CD4-positive, alpha-beta memory T cell (primary cell): ENCODE results near the gene DDX49. TPM values are rescaled to one million over a fixed set of nuclear protein-coding genes. Genes with fewer than 3 reads are reported as not detected.
A peak's percentile ranks its signal among the peaks of the same experiment; 100 is the strongest.

ENCODE experiments used
- CTCF ChIA-PET: fragments of 350-600 bp; sonication (Branson Sonifier 250); formaldehyde crosslinking; loops from one replicate; lab custom pipeline; 2021; ENCODE audit warnings: inconsistent platforms; ENCODE audit not compliant: partially characterized antibody; lab: Charles Lee
- POLR2A ChIA-PET: fragments of 350-600 bp; sonication (Branson Sonifier 250); formaldehyde crosslinking; loops from one replicate; lab custom pipeline; 2021; ENCODE audit not compliant: partially characterized antibody; lab: Charles Lee
- DNase-seq, 5 donors: peaks; one replicate each; pipeline versions ENCODE4 v3.0.0 to v3.0.0-alpha.2; 2020 to 2022; ENCODE audit warnings: mixed read lengths in 1 of 5
- H3K27ac ChIP-seq: one replicate; pipeline ENCODE4 v1.7.0; 2013; ENCODE audit warnings: low read depth, low read length
- H3K27me3 ChIP-seq: 2 replicates; pipeline ENCODE4 v1.7.0; 2013; ENCODE audit warnings: mild to moderate bottlenecking, low read length, moderate library complexity; ENCODE audit not compliant: insufficient read depth
- H3K36me3 ChIP-seq: 2 replicates; pipeline ENCODE4 v1.7.0; 2013; ENCODE audit warnings: mild to moderate bottlenecking, low read length, moderate library complexity; ENCODE audit not compliant: insufficient read depth
- H3K4me1 ChIP-seq: 2 replicates; pipeline ENCODE4 v1.7.0; 2013; ENCODE audit warnings: mild to moderate bottlenecking, low read length, moderate library complexity; ENCODE audit not compliant: insufficient read depth
- H3K4me3 ChIP-seq, 2 donors: one replicate each; pipeline ENCODE4 v1.7.0; 2013; ENCODE audit warnings: low read length in 2 of 2, mild to moderate bottlenecking in 1 of 2
- H3K9me3 ChIP-seq, 2 donors: one replicate each; pipeline ENCODE4 v1.7.0; 2013; ENCODE audit warnings: low read length in 2 of 2, control low read depth in 1 of 2; ENCODE audit not compliant: control insufficient read depth in 1 of 2
- H3K27ac Mint-ChIP-seq, 7 donors: one replicate each; pipeline ENCODE4 v1.8.0; 2020 to 2021; ENCODE audit warnings: mixed read lengths in 7 of 7, mild to moderate bottlenecking in 6 of 7, inconsistent platforms in 3 of 7, moderate library complexity in 3 of 7
- H3K27me3 Mint-ChIP-seq, 2 donors: one replicate each; pipeline ENCODE4 v1.8.0; 2020 to 2021; ENCODE audit warnings: mixed read lengths in 2 of 2
- H3K36me3 Mint-ChIP-seq, 2 donors: one replicate each; pipeline ENCODE4 v1.8.0; 2020 to 2021; ENCODE audit warnings: mixed read lengths in 2 of 2, inconsistent platforms in 1 of 2, mild to moderate bottlenecking in 1 of 2
- H3K4me1 Mint-ChIP-seq, 4 donors: one replicate each; pipeline ENCODE4 v1.8.0; 2020 to 2021; ENCODE audit warnings: mixed read lengths in 4 of 4, mild to moderate bottlenecking in 1 of 4
- H3K4me3 Mint-ChIP-seq, 8 donors: one replicate each; pipeline ENCODE4 v1.8.0; 2020 to 2021; ENCODE audit warnings: mixed read lengths in 8 of 8, mild to moderate bottlenecking in 7 of 8, moderate library complexity in 6 of 8, inconsistent platforms in 3 of 8
- H3K9me3 Mint-ChIP-seq, 8 donors: one replicate each; pipeline ENCODE4 v1.8.0; 2020 to 2021; ENCODE audit warnings: mixed read lengths in 8 of 8, mild to moderate bottlenecking in 5 of 8, inconsistent platforms in 3 of 8, moderate library complexity in 1 of 8
- intact Hi-C: fragments of 100-400 bp; cut with micrococcal nuclease; formaldehyde crosslinking; loops from one replicate; pipeline ENCODE4 v1.15.1; 2023
- polyA plus RNA-seq, 2 donors: library from polyadenylated mRNA; unstranded; fragments of 300-500 nt; fragmentation: Illumina TruSeq; gene quantifications; one replicate each; pipeline ENCODE4 v1.2.3, GENCODE V29; 2021
- total RNA-seq, 2 experiments: library from RNA; stranded (reverse); gene quantifications; one replicate each; pipeline ENCODE4 v1.2.3, GENCODE V29; 2021

Gene DDX49
- total and polyA plus RNA-seq, 4 experiments from 2014 or later, result 20.7 to 43.6 (median 36.5) TPM

DNA sequence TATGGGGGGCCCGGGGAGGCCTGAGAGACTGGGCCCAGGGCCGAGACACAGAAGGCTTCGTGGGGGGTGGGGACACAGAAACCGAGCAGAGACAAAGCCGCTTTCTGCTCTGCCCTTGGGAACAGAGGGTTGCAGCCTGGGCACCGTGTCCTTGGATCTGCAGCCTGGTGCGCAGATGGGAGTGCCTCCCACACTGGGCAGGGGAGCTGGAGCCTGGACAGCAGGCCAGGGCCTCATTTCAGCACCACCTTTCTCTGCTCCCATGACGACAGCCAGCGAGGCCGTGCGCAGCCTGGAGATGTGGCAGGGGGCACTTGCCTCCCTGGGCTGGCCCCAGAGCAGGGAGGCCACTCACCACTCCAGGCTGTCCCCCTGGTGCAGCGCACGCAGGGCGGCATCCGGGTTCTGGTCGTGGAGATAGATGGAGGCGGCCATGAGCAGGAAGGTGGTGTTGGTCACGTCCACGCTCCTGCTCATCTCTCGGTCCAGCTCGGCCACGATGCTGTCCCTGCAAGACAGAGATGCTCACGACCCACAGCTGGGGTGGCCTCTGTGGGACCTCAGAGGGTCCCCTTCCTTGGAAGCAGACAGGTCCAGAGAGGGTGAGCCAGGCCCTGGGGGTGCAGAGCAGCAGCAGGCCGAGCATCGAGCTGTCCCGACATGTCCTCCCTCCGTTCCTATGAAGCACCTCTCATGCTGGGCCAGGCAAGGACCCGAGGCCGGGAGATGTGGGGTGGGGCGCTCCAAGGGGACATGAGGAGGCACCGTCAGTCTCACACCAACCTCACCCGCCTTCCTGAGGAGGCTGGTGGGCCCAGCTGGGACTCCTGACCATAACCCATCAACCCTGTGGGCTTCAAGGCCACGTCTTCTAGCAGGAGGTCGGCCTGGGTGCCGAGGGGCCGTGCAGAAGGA, 12.7 kb upstream of the DDX49 start:
- peaks cover 13 to 19% of the 10 kb centered on the region in 2 donors for H3K36me3 Mint-ChIP-seq
- no peaks in the 10 kb centered on the region for H3K9me3 Mint-ChIP-seq
- Histone ChIP-seq H3K4me1 (no peaks in the 10 kb centered on the region), H3K36me3 (peaks cover 42% of the 10 kb centered on the region), H3K4me3 (no peak overlapping the region), H3K27ac (no peak overlapping the region), H3K9me3 (no peaks in the 10 kb centered on the region), H3K27me3 (no peaks in the 10 kb centered on the region)
- no peaks in the 10 kb centered on the region for H3K27me3 Mint-ChIP-seq
- H3K27ac Mint-ChIP-seq, result peak overlapping the region in 1 of 7 donors; percentile 35
- POLR2A ChIA-PET, result interaction anchor here (1.5 kb wide), 1 partner anchor 13 kb away, joined by 9 read pairs; the partner anchor contains the start of genes COPE and DDX49
- peaks cover 0 to 1% (median 0%) of the 10 kb centered on the region in 4 donors for H3K4me1 Mint-ChIP-seq
- intact Hi-C loops, result no loop called here
- no peak overlapping the region for H3K4me3 Mint-ChIP-seq
- DNase-seq, result peak in 1 of 5 donors; percentile 25
- CTCF ChIA-PET, result no interaction called here

DNA sequence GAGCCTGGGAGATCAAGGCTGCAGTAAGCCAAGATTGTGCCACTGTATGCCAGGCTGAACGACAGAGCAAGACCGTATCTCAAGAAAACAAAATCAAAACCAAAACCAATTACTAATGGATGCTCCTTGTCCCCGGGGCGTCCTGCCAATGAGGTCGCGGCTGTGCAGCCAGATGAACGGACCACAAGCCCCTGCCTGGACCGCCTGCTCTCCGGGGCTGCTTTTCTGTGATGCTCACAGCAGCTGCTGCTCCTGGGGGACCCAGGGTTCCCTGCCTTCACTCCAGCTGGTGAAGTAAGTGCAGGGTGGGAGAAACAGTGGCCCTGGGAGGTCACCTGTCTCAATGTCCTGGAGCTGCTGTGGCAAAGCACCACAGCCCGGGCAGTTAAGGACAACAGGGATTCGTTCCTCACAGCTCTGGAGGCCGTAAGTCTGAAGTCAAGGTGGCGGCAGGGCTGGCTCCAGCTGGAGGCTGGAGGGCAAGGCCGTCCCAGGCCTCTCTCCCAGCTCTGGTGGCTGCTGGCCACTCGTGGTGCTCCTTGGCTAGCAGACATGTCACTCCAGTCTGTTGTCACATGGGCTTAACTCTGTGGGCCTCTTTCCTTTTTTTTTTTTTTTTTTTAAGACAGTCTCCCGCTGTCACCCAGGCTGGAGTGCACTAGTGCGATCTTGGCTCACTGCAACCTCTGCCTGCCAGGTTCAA, 10.4 kb upstream of the DDX49 start:
- peaks cover 18 to 32% of the 10 kb centered on the region in 2 donors for H3K36me3 Mint-ChIP-seq
- intact Hi-C loops, result no loop called here
- CTCF ChIA-PET, result interaction anchor here (1.6 kb wide), 1 partner anchor 62 kb away, joined by 5 read pairs; no protein-coding TSS in a partner anchor
- Histone ChIP-seq H3K4me1 (peaks cover 7% of the 10 kb centered on the region), H3K9me3 (no peaks in the 10 kb centered on the region), H3K36me3 (peaks cover 54% of the 10 kb centered on the region), H3K4me3 (no peak overlapping the region), H3K27ac (no peak overlapping the region), H3K27me3 (no peaks in the 10 kb centered on the region)
- H3K27ac Mint-ChIP-seq, result peak overlapping the region in 1 of 7 donors; percentile 18
- peaks cover 3 to 13% (median 4%) of the 10 kb centered on the region in 4 donors for H3K4me1 Mint-ChIP-seq
- no peaks in the 10 kb centered on the region for H3K27me3 Mint-ChIP-seq
- DNase-seq, result no peak
- POLR2A ChIA-PET, result interaction anchor here (0.6 to 3.0 kb wide), 2 partner anchors 10 to 19 kb away, joined by 3 to 10 read pairs; partner anchors contain the start of genes COPE and DDX49
- no peak overlapping the region for H3K4me3 Mint-ChIP-seq
- H3K9me3 Mint-ChIP-seq, result no peaks in the 10 kb centered on the region

DNA sequence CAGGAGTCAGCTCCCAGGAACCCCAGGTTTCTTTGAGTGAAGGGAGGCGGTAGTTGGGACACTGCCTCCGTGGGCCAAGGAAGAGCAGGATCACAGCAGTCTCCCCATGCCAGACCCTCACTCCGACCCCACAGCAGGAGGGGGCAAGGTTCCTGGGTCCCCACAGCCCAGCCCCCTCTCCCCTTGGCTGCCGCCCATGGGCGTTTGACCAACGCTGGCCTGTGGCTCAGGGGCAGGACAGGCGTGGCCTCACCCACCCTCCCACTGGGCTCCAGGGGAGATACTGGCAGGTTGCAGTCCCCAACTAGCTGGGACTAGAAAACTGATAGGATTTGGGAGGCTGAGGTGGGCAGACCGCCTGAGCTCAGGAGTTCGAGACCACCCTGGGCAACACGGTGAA, 9.5 kb upstream of the DDX49 start:
- H3K36me3 Mint-ChIP-seq, result peaks cover 18 to 33% of the 10 kb centered on the region in 2 donors

DNA sequence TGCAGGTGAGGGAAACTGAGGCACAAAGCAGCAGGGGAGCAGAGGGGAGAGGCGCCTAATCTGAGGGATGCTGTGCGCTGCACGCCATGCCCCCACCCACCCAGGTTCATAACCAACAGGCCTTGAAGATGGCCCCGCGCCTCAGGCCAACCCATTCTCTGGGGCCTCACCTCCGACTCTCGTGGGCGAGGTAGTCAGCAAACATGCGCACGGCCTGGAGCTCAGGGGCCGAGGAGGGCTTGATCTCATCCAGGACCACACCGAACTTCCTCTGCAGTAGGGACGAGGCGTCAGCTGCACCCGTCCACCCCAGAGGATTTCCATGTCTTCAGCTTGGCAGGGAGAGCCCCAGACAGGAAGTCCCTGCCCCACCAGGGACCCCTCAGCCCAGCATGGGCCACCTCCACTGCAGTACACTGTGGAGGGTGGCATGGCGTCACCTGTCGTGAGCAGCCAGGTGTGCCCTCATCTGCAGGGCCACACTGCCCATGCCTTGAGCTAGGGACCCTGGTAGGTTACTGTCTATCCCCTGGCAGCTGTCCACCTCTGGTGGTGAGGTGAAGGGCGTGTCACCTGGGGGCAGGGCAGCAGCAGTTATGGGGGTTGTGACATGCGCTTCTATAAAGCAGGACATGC, 8.6 kb upstream of the DDX49 start:
- no peaks in the 10 kb centered on the region for H3K27me3 ChIP-seq
- no peak for DNase-seq
- no peak overlapping the region for H3K27ac ChIP-seq
- peaks cover 17% of the 10 kb centered on the region for H3K4me1 ChIP-seq
- no peaks in the 10 kb centered on the region for H3K9me3 Mint-ChIP-seq
- H3K36me3 Mint-ChIP-seq, result peaks cover 16 to 35% of the 10 kb centered on the region in 2 donors
- no peaks in the 10 kb centered on the region for H3K27me3 Mint-ChIP-seq
- POLR2A ChIA-PET, result no interaction called here
- no peak overlapping the region for H3K27ac Mint-ChIP-seq
- H3K36me3 ChIP-seq, result peaks cover 45% of the 10 kb centered on the region
- peaks cover 5 to 27% (median 12%) of the 10 kb centered on the region in 4 donors for H3K4me1 Mint-ChIP-seq
- no peak overlapping the region for H3K4me3 ChIP-seq
- intact Hi-C loops, result loop anchor here (10.0 kb wide), 2 partner anchors 46 to 124 kb away; partner anchors contain the start of genes ARMC6 and SUGP2
- no peaks in the 10 kb centered on the region for H3K9me3 ChIP-seq
- CTCF ChIA-PET, result interaction anchor here (0.7 kb wide), 1 partner anchor 453 kb away, joined by 3 read pairs; no protein-coding TSS in a partner anchor
- H3K4me3 Mint-ChIP-seq, result no peak overlapping the region

More for the DNA sequence above, 9.5 kb upstream of the DDX49 start:
- H3K4me1 ChIP-seq, result peaks cover 9% of the 10 kb centered on the region
- H3K36me3 ChIP-seq, result peaks cover 54% of the 10 kb centered on the region
- Mint-ChIP-seq H3K4me1 (peaks cover 4 to 17% (median 6%) of the 10 kb centered on the region in 4 donors), H3K4me3 (no peak overlapping the region), H3K9me3 (no peaks in the 10 kb centered on the region), H3K27me3 (no peaks in the 10 kb centered on the region), H3K27ac (no peak overlapping the region)
- H3K9me3 ChIP-seq, result no peaks in the 10 kb centered on the region
- H3K27ac ChIP-seq, result no peak overlapping the region
- H3K27me3 ChIP-seq, result no peaks in the 10 kb centered on the region
- H3K4me3 ChIP-seq, result no peak overlapping the region
- ChIA-PET POLR2A (interaction anchor here (0.6 to 3.0 kb wide), 3 partner anchors 9 to 1323 kb away, joined by 3 to 10 read pairs (median 3); partner anchors contain the start of genes COPE and DDX49), CTCF (no interaction called here)
- DNase-seq, result no peak
- intact Hi-C loops, result loop anchor here (10.0 kb wide), 2 partner anchors 45 to 125 kb away; partner anchors contain the start of genes ARMC6 and SUGP2

DNA sequence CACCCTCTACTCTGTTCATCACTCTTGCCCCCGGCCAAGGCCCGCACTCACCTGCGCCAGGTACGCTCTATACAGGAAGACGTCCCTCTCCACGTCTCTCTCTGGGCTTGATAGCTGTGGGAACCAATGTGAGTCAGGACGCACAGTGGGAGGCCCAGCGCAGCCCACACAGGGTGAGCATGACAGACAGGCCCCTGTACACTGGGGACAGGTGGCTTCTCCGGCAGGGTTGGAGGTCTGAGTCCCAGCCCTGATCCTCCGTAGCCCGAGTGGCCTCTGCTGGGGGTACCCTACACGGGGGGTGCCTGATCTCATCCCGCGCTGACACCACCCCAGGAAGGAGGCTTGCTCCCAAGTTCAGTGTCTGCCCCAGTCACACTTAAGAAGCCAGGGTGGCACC, 6.6 kb upstream of the DDX49 start:
- peaks cover 10 to 46% (median 18%) of the 10 kb centered on the region in 4 donors for H3K4me1 Mint-ChIP-seq
- Histone ChIP-seq H3K27me3 (no peaks in the 10 kb centered on the region), H3K4me3 (no peak overlapping the region), H3K4me1 (peaks cover 29% of the 10 kb centered on the region), H3K9me3 (no peaks in the 10 kb centered on the region), H3K27ac (no peak overlapping the region), H3K36me3 (peaks cover 28% of the 10 kb centered on the region)
- H3K4me3 Mint-ChIP-seq, result peak overlapping the region in 2 of 8 donors; percentile 5 to 39
- POLR2A ChIA-PET, result no interaction called here
- CTCF ChIA-PET, result no interaction called here
- intact Hi-C loops, result loop anchor here (10.0 kb wide), 2 partner anchors 48 to 122 kb away; partner anchors contain the start of genes ARMC6 and SUGP2
- peaks cover 20 to 33% of the 10 kb centered on the region in 2 donors for H3K36me3 Mint-ChIP-seq
- H3K9me3 Mint-ChIP-seq, result no peaks in the 10 kb centered on the region
- no peak for DNase-seq
- H3K27me3 Mint-ChIP-seq, result no peaks in the 10 kb centered on the region
- H3K27ac Mint-ChIP-seq, result peak overlapping the region in 2 of 7 donors; percentile 36 to 57

DNA sequence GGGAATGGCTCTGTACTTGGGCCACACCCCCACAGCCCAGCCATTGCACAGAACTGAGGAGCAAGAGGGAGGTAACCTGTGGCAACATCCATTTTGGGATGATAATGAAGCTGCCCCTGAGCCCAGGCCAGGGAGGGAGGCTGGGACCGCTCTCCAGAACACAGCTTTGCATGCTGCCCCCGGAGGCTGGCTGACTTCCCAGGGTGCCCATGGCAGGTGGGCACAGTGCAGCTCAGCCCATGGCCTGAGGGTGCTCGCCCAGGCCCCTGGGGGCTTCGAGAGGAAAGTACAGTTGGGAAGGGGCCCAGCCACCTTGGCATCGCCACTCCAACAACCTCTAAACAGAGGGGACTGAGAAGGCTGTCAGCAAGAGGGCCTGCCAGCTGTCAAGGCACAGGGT, 6.0 kb upstream of the DDX49 start:
- H3K27me3 Mint-ChIP-seq, result no peaks in the 10 kb centered on the region
- peaks cover 27% of the 10 kb centered on the region for H3K36me3 ChIP-seq
- H3K27ac ChIP-seq, result no peak overlapping the region
- no peaks in the 10 kb centered on the region for H3K27me3 ChIP-seq
- H3K4me1 ChIP-seq, result peaks cover 35% of the 10 kb centered on the region
- H3K27ac Mint-ChIP-seq, result peak overlapping the region in 1 of 7 donors; percentile 25
- H3K4me3 ChIP-seq, result no peak overlapping the region
- no peaks in the 10 kb centered on the region for H3K9me3 ChIP-seq
- ChIA-PET POLR2A (no interaction called here), CTCF (no interaction called here)
- peak overlapping the region in 1 of 8 donors; percentile 5 for H3K4me3 Mint-ChIP-seq
- H3K9me3 Mint-ChIP-seq, result no peaks in the 10 kb centered on the region
- intact Hi-C loops, result loop anchor here (10.0 kb wide), 2 partner anchors 49 to 121 kb away; partner anchors contain the start of genes ARMC6 and SUGP2
- no peak for DNase-seq
- H3K4me1 Mint-ChIP-seq, result peaks cover 10 to 51% (median 22%) of the 10 kb centered on the region in 4 donors
- H3K36me3 Mint-ChIP-seq, result peaks cover 20 to 33% of the 10 kb centered on the region in 2 donors
